Motor neuron (in vitro differentiated cells): Measurements from ENCODE around the gene SNX20. TPM values are rescaled to one million over a fixed set of nuclear protein-coding genes. Genes with fewer than 3 reads are reported as not detected.

Experiments
- ATAC-seq, 8 experiments: fragments of 200-7000 bp; cut with Tn5 transposase; replicated peaks in 6 of 8; 2 replicates each; pipeline ENCODE4 v1.8.0; 2021; ENCODE audit warnings: mild to moderate bottlenecking in 8 of 8, moderate library complexity in 8 of 8
- H3K27ac ChIP-seq, 2 donors: fragments of 250-450 bp; sonication (Bioruptor Pico); 2 replicates each; pipeline ENCODE4 v1.9.0; 2021; ENCODE audit warnings: antibody characterized with exemption in 2 of 2, mild to moderate bottlenecking in 2 of 2, moderate library complexity in 1 of 2
- H3K4me1 ChIP-seq, 2 donors: fragments of 250-450 bp; sonication (Bioruptor Pico); replicated peaks in 1 of 2; 2 replicates each; pipeline ENCODE4 v1.6.1; 2021; ENCODE audit warnings: antibody characterized with exemption in 2 of 2, mild to moderate bottlenecking in 2 of 2, moderate library complexity in 1 of 2
- H3K4me3 ChIP-seq, 5 donors: fragments of 250-450 bp; sonication (Bioruptor Pico); 2 replicates each; pipeline ENCODE4 v1.9.0; 2021; ENCODE audit warnings: antibody characterized with exemption in 5 of 5, mild to moderate bottlenecking in 5 of 5, moderate library complexity in 4 of 5
- WGBS, 10 experiments: fragments of 450-650 bp; shearing (Covaris generic); methylation state at CpG; one replicate each; pipeline ENCODE4 v1.0.0; 2022; 5-methylcytosine and 5-hydroxymethylcytosine counted together
- in situ Hi-C, 9 experiments: fragments of 400-800 bp; cut with MboI; loops; one replicate each; pipeline ENCODE4 v1.15.0; 2021; ENCODE audit warnings: low sequenced_read_pairs in 9 of 9, low pct_unique_long_range_greater_than_20kb in 2 of 9; ENCODE audit not compliant: unreplicated experiment in 9 of 9
- total RNA-seq, 8 experiments: library from RNA; unstranded; fragments of 300-600 nt; gene quantifications; 2 replicates each; pipeline versions ENCODE4 v1.2.3 to v1.2.4, GENCODE V29; 2022

SNX20 gene
- total RNA-seq, 8 experiments from 2014 or later: 0.13 to 0.36 (median 0.24) TPM; not detected in 3

GRCh38 chr16:50685462-50686063 lies 4.5 kb upstream of the SNX20 start:
- Histone ChIP-seq H3K27ac (no peak overlapping the region), H3K4me3 (no peak overlapping the region), H3K4me1 (no peaks in the 10 kb centered on the region)
- no peak for ATAC-seq
- in situ Hi-C loops: no loop called here
- 47 to 100% (median 91%) methylated on average over 1 to 7 of the region's 8 CpGs; no CpG with 5 or more reads in 2 of the 10 experiments for WGBS, 10 experiments

- in situ Hi-C loops: no loop called here
- no peak for ATAC-seq
- WGBS, 10 experiments: 60 to 100% (median 83%) methylated on average over 1 to 9 of the region's 11 CpGs
These were observed 3.8 kb upstream of the SNX20 start for GRCh38 chr16:50684823-50685461.

GRCh38 chr16:50683689-50684374 lies 2.7 kb upstream of the SNX20 start:
- Histone ChIP-seq H3K27ac (no peak overlapping the region), H3K4me1 (no peaks in the 10 kb centered on the region), H3K4me3 (no peak overlapping the region)
- no peak for ATAC-seq
- WGBS, 10 experiments: 10 to 97% (median 83%) methylated on average over 1 to 7 of the region's 14 CpGs; no CpG with 5 or more reads in 3 of the 10 experiments
- in situ Hi-C loops: no loop called here

More at GRCh38 chr16:50684823-50685461, 3.8 kb upstream of the SNX20 start:
- no peaks in the 10 kb centered on the region for H3K4me1 ChIP-seq
- H3K27ac ChIP-seq: no peak overlapping the region
- H3K4me3 ChIP-seq: no peak overlapping the region

GRCh38 chr16:50680556-50680893 lies 587 bp downstream of the SNX20 start:
- WGBS, 10 experiments: 20 to 100% methylated on average over 1 of the region's 3 CpGs; no CpG with 5 or more reads in 8 of the 10 experiments
- H3K4me3 ChIP-seq: no peak overlapping the region
- in situ Hi-C loops: no loop called here
- no peaks in the 10 kb centered on the region for H3K4me1 ChIP-seq
- no peak for ATAC-seq
- H3K27ac ChIP-seq: no peak overlapping the region

GRCh38 chr16:50679676-50680555 lies 1.2 kb downstream of the SNX20 start:
- 33 to 92% (median 80%) methylated on average over 1 to 4 of the region's 6 CpGs; no CpG with 5 or more reads in 4 of the 10 experiments for WGBS, 10 experiments
- Histone ChIP-seq H3K4me1 (no peaks in the 10 kb centered on the region), H3K27ac (no peak overlapping the region), H3K4me3 (no peak overlapping the region)
- ATAC-seq: no peak
- in situ Hi-C loops: no loop called here

- no peak overlapping the region for H3K4me3 ChIP-seq
- H3K4me1 ChIP-seq: no peaks in the 10 kb centered on the region
- ATAC-seq: no peak
- H3K27ac ChIP-seq: no peak overlapping the region
- 65 to 89% (median 85%) methylated on average over 3 to 10 of the region's 14 CpGs; no CpG with 5 or more reads in 5 of the 10 experiments for WGBS, 10 experiments
- in situ Hi-C loops: no loop called here
These were observed 1.8 kb downstream of the SNX20 start for GRCh38 chr16:50679266-50679665.

GRCh38 chr16:50678531-50678930 lies 2.6 kb downstream of the SNX20 start:
- Histone ChIP-seq H3K27ac (no peak overlapping the region), H3K4me1 (no peaks in the 10 kb centered on the region), H3K4me3 (no peak overlapping the region)
- 0 to 92% (median 68%) methylated on average over 1 to 3 of the region's 3 CpGs; no CpG with 5 or more reads in 2 of the 10 experiments for WGBS, 10 experiments
- in situ Hi-C loops: no loop called here
- ATAC-seq: no peak

GRCh38 chr16:50677351-50677750 lies 3.8 kb downstream of the SNX20 start:
- no peak overlapping the region for H3K4me3 ChIP-seq
- WGBS, 10 experiments: 0 to 93% (median 50%) methylated on average over 1 to 3 of the region's 7 CpGs; no CpG with 5 or more reads in 6 of the 10 experiments
- H3K27ac ChIP-seq: no peak overlapping the region
- no peak for ATAC-seq
- no peaks in the 10 kb centered on the region for H3K4me1 ChIP-seq
- in situ Hi-C loops: no loop called here

- no peak overlapping the region for H3K4me3 ChIP-seq
- in situ Hi-C loops: no loop called here
- H3K4me1 ChIP-seq: no peaks in the 10 kb centered on the region
- no peak overlapping the region for H3K27ac ChIP-seq
- 35 to 94% (median 52%) methylated on average over 2 to 5 of the region's 9 CpGs; no CpG with 5 or more reads in 2 of the 10 experiments for WGBS, 10 experiments
- no peak for ATAC-seq
These were observed 4.4 kb downstream of the SNX20 start for GRCh38 chr16:50676684-50677225.

GRCh38 chr16:50675686-50676610 lies 5.2 kb downstream of the SNX20 start:
- 40 to 100% (median 88%) methylated on average over 1 to 13 of the region's 23 CpGs; no CpG with 5 or more reads in 3 of the 10 experiments for WGBS, 10 experiments
- no peak overlapping the region for H3K27ac ChIP-seq
- no peak overlapping the region for H3K4me3 ChIP-seq
- in situ Hi-C loops: no loop called here
- no peaks in the 10 kb centered on the region for H3K4me1 ChIP-seq
- no peak for ATAC-seq

GRCh38 chr16:50674831-50675230 lies 6.3 kb downstream of the SNX20 start:
- in situ Hi-C loops: loop anchor here in 5 of 9 experiments (25.0 kb wide), 3 partner anchors 288 to 463 kb away; partner anchors contain the start of gene BRD7 (in 1 of the 5)
- Histone ChIP-seq H3K27ac (no peak overlapping the region), H3K4me3 (no peak overlapping the region), H3K4me1 (no peaks in the 10 kb centered on the region)
- 43 to 100% (median 86%) methylated on average over 1 to 4 of the region's 4 CpGs; no CpG with 5 or more reads in 3 of the 10 experiments for WGBS, 10 experiments
- no peak for ATAC-seq
